Ovary (tissue), 9 donors: ENCODE measurements around the gene DCTN3. TPM values are rescaled to one million over a fixed set of nuclear protein-coding genes. Genes with fewer than 3 reads are reported as not detected.

Source experiments
- DNase-seq, 5 donors: peaks; one replicate each; pipeline ENCODE4 v3.0.0-alpha.2; 2019 to 2020
- H3K27ac ChIP-seq, 2 donors: fragments of 200-600 bp; one replicate each; pipeline versions ENCODE4 v1.5.1 to v1.8.0; 2019 to 2022
- H3K27me3 ChIP-seq: fragments of 200-600 bp; one replicate; pipeline ENCODE4 v1.8.0; 2022
- H3K36me3 ChIP-seq: fragments of 200-600 bp; sonication (generic); one replicate; pipeline ENCODE4 v1.5.1; 2019
- H3K4me1 ChIP-seq: one replicate; pipeline ENCODE4 v1.8.1; 2013; ENCODE audit warnings: mild to moderate bottlenecking, moderate library complexity; ENCODE audit not compliant: insufficient read depth
- H3K4me3 ChIP-seq: fragments of 200-600 bp; sonication (generic); one replicate; pipeline ENCODE4 v1.5.1; 2017
- H3K9me3 ChIP-seq, 2 donors: fragments of 200-600 bp in 1 of 2; sonication (generic) in 1 of 2; one replicate each; pipeline versions ENCODE4 v1.5.1 to v1.8.1; 2013 to 2019; ENCODE audit warnings: mild to moderate bottlenecking in 1 of 2, moderate library complexity in 1 of 2
- CTCF ChIP-seq, 3 donors: fragments of 450-650 bp in 2 of 3; fragments of 200-600 bp in 1 of 3; IDR thresholded peaks; one replicate each; pipeline versions ENCODE4 v1.5.1 to v1.8.0; 2016 to 2022; ENCODE audit warnings: antibody characterized with exemption in 3 of 3, mild to moderate bottlenecking in 1 of 3
- EP300 ChIP-seq: sonication (generic); formaldehyde crosslinking; IDR thresholded peaks from one replicate; pipeline ENCODE4 v1.6.1; 2017; ENCODE audit warnings: antibody characterized with exemption
- POLR2A ChIP-seq: fragments of 450-650 bp; IDR thresholded peaks from one replicate; pipeline ENCODE4 v1.6.1; 2017; ENCODE audit warnings: antibody characterized with exemption, mild to moderate bottlenecking, moderate library complexity
- WGBS, 3 donors: extraction: QIAGEN DNeasy Blood & Tissue Kit in 1 of 3; methylation state at CpG; one replicate each; pipeline versions ENCODE4 v1.1.5 to v1.1.7; 2013 to 2017; 5-methylcytosine and 5-hydroxymethylcytosine counted together
- intact Hi-C, 4 donors: fragments of 100-400 bp; cut with DNase I; formaldehyde crosslinking; loops; one replicate each; pipeline versions ENCODE4 v1.11.0 to v1.15.1; 2022 to 2023
- polyA plus RNA-seq, 2 donors: library from polyadenylated mRNA; stranded (reverse); fragments of 200-250 nt in 1 of 2; fragments of 350-450 nt in 1 of 2; fragmentation: Illumina TruSeq in 1 of 2; extraction: RNeasy Lipid Tissue Mini Kit (QIAGEN cat#74804) in 1 of 2; gene quantifications; one replicate each; pipeline ENCODE4 v1.2.3, GENCODE V29; 2013 to 2014
- total RNA-seq, 7 donors: library from RNA; depleted of rRNA in 2 of 7; stranded (reverse); fragments of >200 nt in 2 of 7; fragmentation: NEBNext Ultra II Directional in 3 of 7; extraction: Animal tissue kit (Norgen Biotek cat#: 25700) in 3 of 7; gene quantifications; one replicate each; pipeline versions ENCODE4 v1.1.0 to v1.2.4, GENCODE V29; 2016 to 2023
- donor health status: DM: no; HTN: no; CAD: no; lungs with moderate emphysema.
- donor health status: DM: no; HTN: no; CAD: no.
- donor health status: Bipolar disorder and iron deficiency.
- donor health status: DM: yes; HTN: yes; CAD: no.
- donor health status: DM: no; HTN: no; CAD: no.
- donor health status: DM: yes; HTN: yes; CAD: no.

DCTN3 gene
- total and polyA plus RNA-seq, 9 donors, result 56.4 to 106 (median 95.3) TPM

- intact Hi-C loops, result loop anchor here in 1 of 4 donors (5.0 kb wide), 1 partner anchor 65 kb away; no protein-coding TSS in a partner anchor
- no peaks in the 10 kb centered on the region for H3K9me3 ChIP-seq
- DNase-seq, result peak; percentile 93 to 96 (median 95)
- H3K27me3 ChIP-seq, result no peaks in the 10 kb centered on the region
- H3K36me3 ChIP-seq, result no peaks in the 10 kb centered on the region
- peak; percentile 81 for TF ChIP-seq POLR2A
- no peak for TF ChIP-seq CTCF (IDR thresholded peaks at IDR 0.05)
- no peak for TF ChIP-seq EP300
- WGBS, 3 donors, result 0 to 1% (median 0%) methylated on average over 52 to 74 of the region's 74 CpGs
- H3K27ac ChIP-seq, result peak within 1 kb of the TSS; percentile 15 to 77
- peaks cover 8% of the 10 kb centered on the region for H3K4me1 ChIP-seq
- H3K4me3 ChIP-seq, result peak within 1 kb of the TSS; percentile 65
Observed at GRCh38 chr9:34637356-34638137, 17.3 kb upstream of the DCTN3 start, which contains the start of gene SIGMAR1. TSS of gene SIGMAR1 (minus strand) at chr9:34637787. CDS start at chr9:34637697, 90 bp downstream.

- H3K27me3 ChIP-seq, result no peaks in the 10 kb centered on the region
- H3K4me1 ChIP-seq, result peaks cover 8% of the 10 kb centered on the region
- H3K9me3 ChIP-seq, result no peaks in the 10 kb centered on the region
- 4 to 7% (median 5%) methylated on average over 22 to 23 of the region's 23 CpGs for WGBS, 3 donors
- H3K4me3 ChIP-seq, result peak overlapping the region; percentile 65
- peak overlapping the region in 1 of 2 donors; percentile 77 for H3K27ac ChIP-seq
- no peak for TF ChIP-seq CTCF (IDR thresholded peaks at IDR 0.05)
- no peak for TF ChIP-seq EP300
- no peak for TF ChIP-seq POLR2A
- no peaks in the 10 kb centered on the region for H3K36me3 ChIP-seq
- DNase-seq, result peak in 2 of 5 donors; percentile 51 to 52
- intact Hi-C loops, result loop anchor here in 1 of 4 donors (5.0 kb wide), 1 partner anchor 65 kb away; no protein-coding TSS in a partner anchor
Observed at GRCh38 chr9:34636791-34637355, 16.6 kb upstream of the DCTN3 start.

GRCh38 chr9:34635556-34635955 lies 15.3 kb upstream of the DCTN3 start:
- intact Hi-C loops, result loop anchor here in 1 of 4 donors (5.0 kb wide), 1 partner anchor 67 kb away; no protein-coding TSS in a partner anchor
- no peaks in the 10 kb centered on the region for H3K9me3 ChIP-seq
- TF ChIP-seq POLR2A, result no peak
- TF ChIP-seq CTCF (IDR thresholded peaks at IDR 0.05), result no peak
- TF ChIP-seq EP300, result no peak
- 91 to 94% (median 92%) methylated on average over 14 of the region's 14 CpGs for WGBS, 3 donors
- H3K27ac ChIP-seq, result no peak overlapping the region
- DNase-seq, result no peak
- H3K4me3 ChIP-seq, result no peak overlapping the region
- no peaks in the 10 kb centered on the region for H3K27me3 ChIP-seq
- no peaks in the 10 kb centered on the region for H3K36me3 ChIP-seq
- H3K4me1 ChIP-seq, result peaks cover 8% of the 10 kb centered on the region

- TF ChIP-seq CTCF (IDR thresholded peaks at IDR 0.05) (no peak), POLR2A (no peak), EP300 (no peak)
- no peak overlapping the region for H3K4me3 ChIP-seq
- no peak overlapping the region for H3K27ac ChIP-seq
- H3K4me1 ChIP-seq, result peaks cover 8% of the 10 kb centered on the region
- no peaks in the 10 kb centered on the region for H3K36me3 ChIP-seq
- no peaks in the 10 kb centered on the region for H3K27me3 ChIP-seq
- intact Hi-C loops, result loop anchor here in 1 of 4 donors (5.0 kb wide), 1 partner anchor 68 kb away; no protein-coding TSS in a partner anchor
- H3K9me3 ChIP-seq, result no peaks in the 10 kb centered on the region
- 69 to 79% (median 72%) methylated on average over 3 of the region's 3 CpGs for WGBS, 3 donors
- no peak for DNase-seq
Observed at GRCh38 chr9:34634551-34635248, 14.4 kb upstream of the DCTN3 start.
